HG03432 (cell line): ENCODE measurements around the gene GGT6.

Experiments
- ATAC-seq: cut with Tn5 transposase; IDR thresholded peaks from one replicate; pipeline ENCODE4 v1.9.1; 2021; ENCODE audit warnings: mild to moderate bottlenecking, moderate library complexity; ENCODE audit not compliant: unreplicated experiment

The GGT6 gene

GRCh38 chr17:4540687-4541327 lies 19.6 kb downstream of the GGT6 start:
- no peak for ATAC-seq

DNA sequence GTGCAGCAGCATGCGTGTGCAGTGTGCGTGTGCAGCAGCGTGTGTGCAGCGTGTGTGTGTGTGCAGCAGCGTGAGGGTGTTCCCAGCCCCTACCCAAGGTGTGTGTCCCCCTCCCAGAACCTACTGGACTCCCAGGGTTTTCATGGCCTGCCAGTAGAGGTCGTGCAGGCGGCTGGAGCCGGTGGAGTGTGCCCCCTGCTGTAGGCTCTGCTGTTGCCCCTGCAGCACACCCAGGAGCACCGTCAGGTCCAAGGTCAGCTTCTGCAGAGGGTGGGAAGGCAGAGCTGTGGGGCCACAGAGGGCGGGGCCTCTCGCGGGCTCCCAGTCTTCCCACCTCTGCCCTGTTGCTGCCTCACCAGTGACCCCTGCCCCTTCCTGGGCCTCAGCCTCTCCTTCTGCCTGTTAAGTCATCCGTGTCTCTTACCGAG lies 20.1 kb downstream of the GGT6 start:
- ATAC-seq: no peak

DNA sequence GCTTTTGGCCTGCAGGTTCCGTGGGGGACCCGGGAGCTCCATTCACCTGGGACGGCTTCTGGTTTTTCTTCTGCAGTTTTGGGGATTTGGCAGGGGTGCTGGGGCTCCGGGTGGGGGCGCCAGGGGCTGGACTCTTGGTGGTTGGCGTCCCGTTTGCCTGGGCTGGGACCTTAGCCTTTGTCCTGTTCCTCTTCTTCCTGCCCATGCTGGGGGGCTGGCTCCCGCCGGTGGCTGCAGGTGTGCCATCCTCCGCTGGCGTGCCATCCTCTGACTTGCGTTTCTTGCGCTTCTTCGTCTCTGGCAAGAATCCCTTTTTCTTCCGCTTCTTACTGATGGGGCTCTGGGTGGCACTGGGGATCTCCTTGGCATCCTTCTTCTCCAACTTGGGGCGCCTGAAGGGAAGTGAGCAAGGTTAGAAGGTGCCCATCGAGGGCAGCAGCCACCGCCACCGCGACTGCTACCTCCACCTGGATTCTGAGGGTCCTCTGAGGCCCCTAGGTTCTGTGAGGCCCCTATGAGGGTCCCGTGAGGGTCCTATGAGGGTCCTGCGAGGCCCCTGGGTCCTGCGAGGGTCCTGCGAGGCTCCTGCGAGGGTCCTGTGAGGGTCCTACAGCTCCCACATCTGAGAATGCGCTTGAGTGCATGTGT lies 20.7 kb downstream of the GGT6 start:
- ATAC-seq: no peak

GRCh38 chr17:4539025-4539424 lies 21.4 kb downstream of the GGT6 start:
- no peak for ATAC-seq

DNA sequence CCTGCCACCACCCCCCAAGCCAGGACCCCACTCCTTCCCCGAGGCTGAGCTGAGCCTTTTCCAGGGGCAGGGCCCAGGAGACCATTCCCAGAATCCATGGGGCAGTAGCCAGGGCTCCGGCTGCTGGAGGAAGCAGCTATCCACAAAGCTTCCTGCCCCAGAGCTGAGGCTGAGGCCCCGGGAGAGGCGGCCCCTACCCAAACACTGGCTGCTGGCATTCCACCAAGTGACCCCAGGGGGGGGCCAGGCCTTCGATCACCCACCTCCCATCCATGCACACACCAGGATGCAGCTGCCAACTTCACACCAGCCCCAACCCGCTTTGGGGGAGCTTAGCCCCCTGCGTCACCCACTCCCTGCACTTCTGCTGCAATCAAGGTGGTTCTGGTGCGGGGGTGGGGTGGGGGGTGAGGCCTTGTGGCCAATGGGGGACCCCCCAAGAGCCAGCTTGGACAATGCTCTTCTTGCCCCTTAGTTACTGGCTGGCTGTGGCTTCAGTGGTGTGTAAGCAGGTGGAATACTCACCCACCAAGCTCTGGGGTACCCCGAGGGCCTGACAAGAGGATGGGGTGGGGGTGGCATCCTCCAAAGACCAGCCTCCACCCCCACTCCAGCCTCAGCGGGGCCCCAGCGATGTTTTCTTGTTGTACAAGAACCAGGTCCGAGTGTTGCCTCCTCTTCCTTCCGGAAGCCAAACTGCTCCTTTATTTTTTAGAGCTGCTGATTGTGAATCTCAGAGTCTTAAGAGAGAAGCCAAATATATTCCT lies 22.0 kb downstream of the GGT6 start:
- no peak for ATAC-seq

DNA sequence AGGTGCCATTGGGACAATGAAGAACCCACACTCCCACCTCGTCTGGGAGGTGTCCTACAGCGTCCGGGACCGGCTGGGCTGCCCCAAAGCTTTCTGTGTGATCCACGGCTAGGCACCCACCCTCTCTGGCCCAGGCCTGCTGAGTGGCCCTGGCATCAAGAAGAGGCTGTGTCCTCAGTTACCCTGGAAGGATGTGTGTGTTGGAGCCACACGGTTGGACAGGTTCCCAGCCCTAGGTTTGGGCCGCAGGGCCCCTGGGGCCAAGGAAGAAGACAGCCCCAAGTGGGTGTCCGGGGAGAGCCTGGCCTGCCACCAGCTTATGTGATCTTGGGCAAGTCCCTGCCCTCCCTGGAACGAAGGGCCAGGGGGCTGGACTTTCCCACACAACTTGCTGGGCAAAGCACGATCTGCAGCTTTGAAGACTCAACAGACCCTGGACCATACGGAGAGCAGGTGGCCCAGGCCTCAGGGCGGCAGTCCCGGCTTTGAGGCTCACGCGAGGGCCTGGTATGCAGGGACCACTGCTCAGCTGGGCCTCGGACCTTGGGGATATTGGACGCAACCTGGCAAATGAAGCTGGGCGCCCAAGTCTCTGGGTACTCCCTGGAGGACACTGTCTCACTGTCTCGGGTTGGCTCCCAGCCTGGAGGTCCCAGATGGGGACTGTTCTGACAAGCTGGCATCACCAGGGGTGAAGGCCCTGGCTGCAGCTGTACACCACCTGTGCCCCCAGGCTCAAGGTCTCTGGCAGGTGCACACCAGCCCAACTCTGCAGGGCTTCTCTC lies 22.7 kb downstream of the GGT6 start:
- ATAC-seq: no peak

GRCh38 chr17:4536742-4537411 lies 23.5 kb downstream of the GGT6 start:
- ATAC-seq: no peak

GRCh38 chr17:4536259-4536741 lies 24.1 kb downstream of the GGT6 start:
- ATAC-seq: no peak

- no peak for ATAC-seq
Measured at GRCh38 chr17:4535667-4536258, 24.6 kb downstream of the GGT6 start.

DNA sequence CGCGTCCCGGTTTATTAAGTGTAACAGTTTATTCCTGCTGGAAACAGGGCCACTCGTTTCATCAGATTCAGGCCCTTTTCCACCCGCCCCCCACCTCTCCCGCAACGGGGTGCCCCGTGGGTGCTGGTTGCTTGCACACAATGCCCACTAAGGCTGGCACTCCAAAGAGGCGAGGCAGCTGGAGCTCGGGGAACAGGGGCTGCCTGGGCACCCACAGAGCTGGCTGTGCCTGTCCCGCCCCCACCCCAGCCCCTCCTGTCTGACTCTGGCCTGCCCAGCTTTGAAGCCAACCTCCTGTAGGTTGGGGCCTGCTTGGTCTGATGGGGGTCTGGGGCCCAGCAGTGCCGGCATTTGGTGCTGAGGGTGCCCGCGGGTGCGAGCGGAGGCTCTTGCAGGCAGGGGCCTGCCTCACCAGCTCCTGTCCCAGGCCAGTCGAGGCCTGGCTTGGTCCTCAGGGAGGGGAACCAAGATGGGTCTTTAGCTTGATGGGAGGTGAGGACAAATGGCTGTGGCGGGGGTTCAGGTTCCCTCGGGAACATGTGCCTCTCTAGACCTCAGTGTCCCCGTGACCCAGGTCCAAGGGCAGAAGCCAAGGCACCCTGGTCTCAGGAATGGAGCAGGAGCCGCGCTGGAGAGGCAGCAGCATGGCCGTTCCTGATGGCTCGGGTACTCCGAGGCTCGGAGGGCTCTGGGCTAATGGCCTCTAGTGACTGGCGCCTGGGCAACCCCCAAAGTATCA lies 25.3 kb downstream of the GGT6 start:
- no peak for ATAC-seq

DNA sequence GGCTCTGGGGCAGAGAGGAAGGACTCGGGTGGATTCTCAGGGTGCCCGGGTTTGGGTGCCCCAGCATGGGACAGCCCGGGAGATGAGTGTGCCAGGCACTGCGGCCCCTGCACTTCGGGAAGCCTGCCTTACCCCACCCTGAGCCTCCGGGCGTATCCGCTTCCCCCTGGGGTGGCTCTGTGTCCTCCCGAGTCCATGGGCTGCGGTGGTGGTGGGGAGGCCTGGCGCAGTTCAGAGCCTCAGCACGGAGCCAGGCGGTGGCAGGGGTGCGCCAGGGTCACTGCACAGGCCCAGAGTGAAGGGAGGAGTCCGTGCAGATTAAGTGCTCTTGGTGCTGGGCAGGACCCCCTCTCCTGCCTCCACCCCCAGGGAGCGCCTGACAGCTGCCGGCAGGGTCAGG lies 25.9 kb downstream of the GGT6 start:
- ATAC-seq: no peak

GRCh38 chr17:4533523-4534504 lies 26.6 kb downstream of the GGT6 start:
- no peak for ATAC-seq

GRCh38 chr17:4532860-4533522 lies 27.4 kb downstream of the GGT6 start:
- ATAC-seq: no peak

- ATAC-seq: no peak
Measured at GRCh38 chr17:4531988-4532736, 28.2 kb downstream of the GGT6 start.

DNA sequence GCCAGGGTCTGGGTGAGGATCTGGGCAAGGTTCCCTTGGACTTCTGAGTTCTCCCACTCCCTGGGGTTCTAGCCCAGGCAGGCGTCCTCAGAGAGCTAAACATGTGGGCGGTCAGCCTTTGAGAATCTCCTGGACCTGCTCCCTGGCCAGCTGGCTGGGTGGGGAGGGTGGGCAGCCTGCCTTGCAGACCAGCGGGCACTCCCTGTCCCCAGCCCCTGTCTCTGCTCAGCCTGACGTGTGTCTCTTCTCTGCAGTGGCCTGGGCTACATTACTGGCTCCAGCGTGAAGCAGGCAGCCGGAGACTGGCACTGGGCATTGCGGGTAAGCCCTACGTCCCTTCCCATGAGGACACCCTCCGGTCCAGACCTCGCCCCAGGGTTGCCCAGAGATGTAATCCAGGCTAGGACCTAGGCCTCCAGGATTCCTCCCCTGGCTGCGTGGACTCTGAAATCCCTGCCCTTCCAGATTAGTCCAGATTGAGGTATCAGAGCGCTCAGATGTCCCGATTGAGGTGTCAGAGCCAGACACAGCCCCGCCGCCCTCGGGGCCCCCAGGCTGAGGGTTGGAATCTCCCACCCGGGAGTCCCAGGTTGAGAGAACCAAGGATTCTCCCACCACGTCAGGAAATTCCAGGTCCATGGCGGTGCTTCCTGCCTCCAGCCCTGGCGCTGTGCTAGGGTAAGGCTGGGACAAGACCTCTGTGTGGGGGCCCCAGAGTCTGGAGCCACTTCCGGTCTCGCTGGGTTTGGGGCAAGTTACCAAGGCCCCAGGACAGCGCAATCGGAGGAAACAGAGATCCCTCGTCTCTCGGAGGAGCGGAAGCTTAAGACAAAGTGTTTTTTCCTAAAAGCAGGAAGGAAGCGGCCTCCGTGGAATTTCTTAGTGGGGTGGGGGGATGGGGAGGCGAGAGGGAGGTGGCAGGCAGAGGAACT lies 29.3 kb downstream of the GGT6 start:
- ATAC-seq: no peak

DNA sequence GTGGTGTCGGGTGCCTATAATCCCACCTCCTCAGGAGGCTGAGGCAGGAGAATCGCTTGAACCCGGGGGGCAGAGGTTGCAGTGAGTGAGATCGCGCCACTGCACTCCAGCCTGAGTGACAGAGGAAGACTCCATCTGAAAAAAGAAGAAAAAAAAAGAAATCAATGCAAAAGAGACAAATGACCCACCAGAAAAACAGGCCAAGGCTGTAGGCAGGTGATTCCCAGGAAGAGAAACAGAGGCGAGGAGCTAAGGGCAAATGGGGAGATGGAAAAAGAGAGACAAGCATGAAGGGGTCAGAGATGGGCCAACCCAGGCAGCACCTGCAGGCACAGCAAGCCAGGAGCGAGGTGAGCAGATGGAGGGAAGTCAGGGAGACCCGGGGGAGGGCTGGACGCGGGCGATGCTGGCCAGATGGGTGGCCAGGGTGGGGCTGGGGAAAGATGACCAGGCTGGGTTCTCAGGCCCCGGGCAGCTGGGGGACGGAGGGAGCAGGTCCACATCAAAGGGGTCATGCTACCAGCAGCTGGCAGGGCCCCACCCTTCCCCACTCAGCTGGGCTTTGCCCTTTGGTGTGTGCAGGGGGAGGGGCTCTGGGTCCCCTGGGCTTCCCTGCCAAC lies 30.7 kb downstream of the GGT6 start:
- ATAC-seq: no peak
